GM21423 (cell line): ENCODE measurements around the gene KCNJ15.

Experiments
- ATAC-seq: cut with Tn5 transposase; IDR thresholded peaks from one replicate; pipeline ENCODE4 v1.9.1; 2021; ENCODE audit warnings: mild to moderate bottlenecking, moderate library complexity; ENCODE audit not compliant: unreplicated experiment

The KCNJ15 gene

DNA sequence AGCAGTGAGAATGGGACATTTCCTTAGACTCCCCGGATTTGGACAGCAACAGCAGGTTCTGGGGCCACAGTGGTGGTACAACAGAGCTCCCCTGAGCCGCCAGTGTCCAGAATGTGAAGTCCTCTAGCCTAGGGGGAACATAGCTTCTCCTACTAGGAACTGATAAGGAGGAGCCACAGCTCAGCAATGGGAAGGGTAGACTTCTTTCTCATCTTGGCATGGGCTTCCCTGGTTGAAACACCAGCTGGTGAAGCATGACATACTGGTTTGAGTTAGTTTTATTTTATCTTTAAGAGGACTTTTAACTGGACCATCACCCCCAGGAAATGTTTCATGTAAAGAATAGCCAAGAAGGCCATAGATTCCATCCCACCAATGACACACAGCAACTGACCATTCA is 68.4 kb downstream of the KCNJ15 start:
- ATAC-seq, result no peak

- no peak for ATAC-seq
Observed at GRCh38 chr21:38325731-38326420, 69.1 kb downstream of the KCNJ15 start.

DNA sequence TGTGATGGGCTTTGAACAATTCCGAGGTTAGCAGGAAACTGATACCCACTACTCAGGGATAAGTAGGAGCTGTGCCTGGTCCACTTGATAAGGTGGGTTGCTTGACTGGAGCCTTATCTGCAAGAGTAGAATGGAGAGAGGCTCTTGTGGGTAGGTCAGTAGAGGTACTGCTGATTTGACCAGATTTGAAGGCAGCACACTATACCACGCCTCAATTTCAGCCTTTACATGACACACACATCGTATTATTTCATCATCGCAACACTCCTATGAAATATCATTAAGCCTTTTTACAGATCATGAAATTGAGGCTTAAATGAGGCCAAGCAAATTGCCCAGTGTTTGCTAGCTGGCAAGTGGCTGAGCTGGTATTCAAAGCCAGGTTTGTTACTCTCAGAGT is 69.6 kb downstream of the KCNJ15 start:
- ATAC-seq, result no peak

- ATAC-seq, result no peak
Observed at GRCh38 chr21:38326899-38327298, 70.1 kb downstream of the KCNJ15 start.

DNA sequence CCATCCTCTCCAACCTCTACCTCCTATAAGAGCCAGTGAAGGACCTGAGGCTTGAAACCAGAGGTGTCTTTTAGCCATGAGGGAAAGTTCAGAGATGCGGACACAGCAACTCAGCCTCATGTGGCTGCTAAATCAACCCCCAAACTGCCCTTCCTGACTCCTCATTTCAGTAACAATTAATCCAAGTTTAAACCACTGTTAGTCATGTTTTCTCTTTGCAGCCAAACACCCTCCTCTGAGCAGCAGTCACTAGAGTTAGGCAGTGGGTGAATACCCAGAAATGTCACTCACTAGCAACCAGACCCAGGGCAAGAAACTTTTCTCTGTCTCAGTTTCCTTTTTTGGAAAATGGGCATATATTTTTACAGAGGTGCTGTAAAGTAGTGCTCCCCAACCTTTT is 71.2 kb downstream of the KCNJ15 start:
- no peak for ATAC-seq

DNA sequence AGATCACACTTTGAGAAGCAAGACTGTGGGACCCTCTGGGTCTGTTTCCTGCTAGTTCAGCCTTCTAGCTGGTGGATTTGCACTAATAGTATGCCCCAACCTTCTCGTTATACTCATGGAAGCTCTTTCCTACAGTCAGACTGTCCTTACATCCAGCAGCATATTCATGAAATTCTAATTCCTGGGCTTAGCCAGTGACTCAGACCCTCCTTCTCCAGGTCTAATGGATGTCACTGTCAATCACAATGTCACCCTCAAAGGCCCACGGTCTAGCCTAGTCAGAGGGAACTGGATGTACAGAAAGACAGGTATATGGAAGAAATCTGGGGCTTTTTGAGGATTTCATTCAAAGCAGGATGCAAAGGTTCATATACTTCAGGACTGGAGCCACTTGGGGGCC is 72.4 kb downstream of the KCNJ15 start:
- no peak for ATAC-seq

DNA sequence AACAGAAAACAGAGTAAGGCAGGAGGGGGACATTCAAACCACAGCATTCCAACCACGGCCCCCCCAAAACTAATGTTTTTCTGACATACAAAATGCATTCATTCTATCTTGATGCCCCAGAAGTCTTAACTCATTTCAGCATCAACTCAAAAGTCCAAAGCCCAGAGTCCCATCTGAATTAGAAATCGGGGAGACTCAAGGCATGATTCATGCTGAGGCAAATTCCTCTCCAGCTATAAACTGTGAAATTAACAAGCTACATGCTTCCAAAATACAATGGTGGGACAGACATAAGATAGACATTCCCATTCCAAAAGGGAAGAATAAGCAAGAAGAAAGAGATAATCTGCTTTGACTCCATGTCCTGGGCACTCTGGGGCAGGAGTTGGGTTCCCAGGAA is 73.9 kb downstream of the KCNJ15 start:
- ATAC-seq, result no peak

DNA sequence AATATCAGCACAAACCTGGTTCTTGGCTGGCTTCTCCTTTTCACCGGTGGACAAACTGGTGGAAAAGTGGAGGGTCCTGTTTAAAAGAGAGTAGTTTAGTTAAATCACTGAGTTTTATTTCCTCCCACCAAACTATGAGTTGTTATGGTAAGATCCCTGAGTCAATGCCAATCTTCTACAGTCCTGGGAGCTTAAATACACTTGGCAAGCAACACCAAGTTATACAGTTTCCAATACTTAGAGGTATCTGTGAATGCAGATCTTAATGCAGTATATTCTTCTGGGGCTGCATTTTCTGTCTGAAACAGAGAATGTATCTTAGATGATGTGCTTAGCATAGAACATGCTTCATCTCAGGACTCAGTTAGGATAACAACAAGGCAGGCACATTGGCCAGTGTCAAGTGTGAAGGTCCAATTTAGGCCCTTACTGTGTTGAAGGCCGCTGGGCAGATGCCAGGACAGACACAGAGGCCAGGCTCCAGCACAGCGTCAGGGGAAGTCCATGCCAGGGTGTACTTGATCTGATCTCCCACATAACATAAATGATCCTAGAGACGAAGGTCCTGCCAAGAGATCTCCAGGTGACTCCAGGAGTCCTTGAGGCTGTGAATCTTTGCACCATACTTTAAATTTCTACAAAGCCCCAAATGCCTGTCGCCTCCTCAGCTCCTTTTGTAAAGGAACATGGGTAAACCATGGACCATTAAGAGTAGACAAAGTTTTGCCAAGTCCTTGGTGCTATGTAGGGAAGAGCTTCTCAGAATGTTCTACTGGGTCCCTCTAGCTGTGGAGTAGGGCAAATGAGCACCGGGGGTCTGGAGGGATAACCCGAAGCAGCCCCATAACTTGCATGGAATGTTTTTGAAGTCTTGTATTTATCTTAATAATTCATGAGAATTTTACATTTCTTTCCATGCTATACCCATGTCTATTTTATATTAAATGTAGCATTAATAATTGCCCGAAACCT is 76.8 kb downstream of the KCNJ15 start:
- ATAC-seq, result no peak

- ATAC-seq, result no peak
Observed at GRCh38 chr21:38334866-38335265, 78.1 kb downstream of the KCNJ15 start.

- ATAC-seq, result no peak
Observed at GRCh38 chr21:38337793-38338192, 81.0 kb downstream of the KCNJ15 start.

- ATAC-seq, result no peak
Observed at GRCh38 chr21:38340131-38340530, 83.3 kb downstream of the KCNJ15 start.

DNA sequence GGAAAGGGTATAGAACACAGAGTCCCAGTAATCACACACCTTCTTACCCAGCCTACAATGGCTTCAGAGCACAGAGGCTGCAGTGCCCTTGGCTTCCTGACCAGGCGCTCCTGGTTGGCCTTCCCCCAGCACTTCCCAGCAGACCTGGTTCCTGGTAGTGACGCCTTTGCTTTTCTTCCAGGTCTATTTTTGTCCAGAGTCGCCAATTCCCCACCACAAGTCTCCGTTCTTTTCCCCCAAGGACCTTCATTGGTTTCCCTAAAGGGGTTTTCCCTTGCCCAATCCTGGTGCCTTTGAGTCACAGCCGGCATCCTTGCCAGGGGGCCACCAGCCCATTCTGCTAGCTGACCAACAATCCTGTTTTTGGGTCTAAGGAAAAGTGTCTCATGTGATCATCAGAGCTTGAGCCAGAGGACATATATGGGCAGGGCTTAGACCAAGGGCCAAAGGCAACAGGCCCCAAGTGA is 84.8 kb downstream of the KCNJ15 start:
- no peak for ATAC-seq

DNA sequence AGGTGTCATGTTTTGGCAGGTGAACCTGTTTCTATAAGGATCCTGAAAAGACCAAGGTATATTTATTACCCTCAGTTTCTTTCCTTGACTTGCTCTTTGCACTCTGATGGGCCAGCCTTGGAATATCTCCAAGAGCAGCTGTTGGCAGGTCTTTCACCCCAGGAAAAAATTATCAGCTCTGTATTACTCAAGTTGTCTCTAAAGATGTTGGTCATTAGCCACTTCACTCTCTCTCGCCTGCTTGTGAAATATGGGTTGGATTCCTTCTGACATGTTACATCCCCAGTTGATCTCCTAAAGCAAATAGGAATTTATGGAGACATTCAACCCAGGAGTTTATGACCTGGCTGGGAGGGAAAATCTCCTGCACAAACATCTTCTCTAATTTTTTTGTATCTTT is 85.9 kb downstream of the KCNJ15 start:
- no peak for ATAC-seq

DNA sequence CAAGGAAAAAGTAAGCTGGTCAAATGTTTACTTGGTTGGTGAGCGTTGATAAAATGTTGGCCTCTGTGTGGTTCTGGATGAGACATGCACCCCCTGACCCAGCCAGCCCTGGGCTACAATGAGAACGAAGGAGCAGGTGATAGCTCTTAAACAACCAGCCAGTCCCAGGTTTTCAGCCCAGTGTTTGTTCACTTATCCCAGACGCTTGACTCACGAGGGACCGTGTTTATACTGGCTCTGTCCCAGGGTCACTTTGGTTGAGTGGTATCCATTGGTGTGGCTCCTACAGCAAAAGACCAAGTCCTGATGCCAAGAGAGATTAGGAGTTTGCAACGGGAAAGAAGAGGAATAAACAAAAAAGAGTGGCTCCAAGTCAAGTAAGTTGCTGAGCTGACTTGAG is 86.9 kb downstream of the KCNJ15 start:
- ATAC-seq, result no peak

GRCh38 chr21:38346286-38346685 is 89.5 kb downstream of the KCNJ15 start:
- ATAC-seq, result no peak

DNA sequence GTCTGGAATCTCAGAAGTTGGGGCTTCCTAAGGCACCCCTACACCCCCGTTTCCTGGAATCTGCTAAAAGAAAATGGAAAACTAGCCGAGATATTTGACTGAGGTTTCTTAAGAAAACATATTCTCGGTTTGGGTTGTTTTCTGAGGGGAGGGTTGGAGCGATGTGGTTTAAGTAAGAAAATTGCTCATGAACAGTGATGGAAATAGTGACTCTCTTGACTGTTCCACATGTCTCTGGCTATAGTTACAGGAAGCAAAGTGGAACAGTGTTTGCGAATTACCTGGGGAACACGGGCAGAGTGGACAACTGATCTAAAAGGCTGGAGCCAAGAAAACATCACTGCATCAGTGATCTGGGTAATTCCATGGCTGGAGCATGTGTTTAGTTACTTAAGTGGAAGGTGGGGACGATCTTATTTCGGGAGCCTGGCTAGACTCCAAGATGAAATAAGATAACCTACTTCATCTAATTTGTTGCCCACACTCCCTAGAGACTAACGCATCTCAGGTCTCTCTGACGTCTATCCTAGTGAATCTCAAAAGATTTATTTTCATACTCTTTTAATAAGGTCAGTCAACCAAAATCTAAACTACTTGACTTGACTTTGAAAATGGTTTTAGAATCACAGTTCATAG is 92.4 kb downstream of the KCNJ15 start:
- ATAC-seq, result no peak

- no peak for ATAC-seq
Observed at GRCh38 chr21:38349977-38350376, 93.2 kb downstream of the KCNJ15 start.

- ATAC-seq, result no peak
Observed at GRCh38 chr21:38350684-38351083, 93.9 kb downstream of the KCNJ15 start.

DNA sequence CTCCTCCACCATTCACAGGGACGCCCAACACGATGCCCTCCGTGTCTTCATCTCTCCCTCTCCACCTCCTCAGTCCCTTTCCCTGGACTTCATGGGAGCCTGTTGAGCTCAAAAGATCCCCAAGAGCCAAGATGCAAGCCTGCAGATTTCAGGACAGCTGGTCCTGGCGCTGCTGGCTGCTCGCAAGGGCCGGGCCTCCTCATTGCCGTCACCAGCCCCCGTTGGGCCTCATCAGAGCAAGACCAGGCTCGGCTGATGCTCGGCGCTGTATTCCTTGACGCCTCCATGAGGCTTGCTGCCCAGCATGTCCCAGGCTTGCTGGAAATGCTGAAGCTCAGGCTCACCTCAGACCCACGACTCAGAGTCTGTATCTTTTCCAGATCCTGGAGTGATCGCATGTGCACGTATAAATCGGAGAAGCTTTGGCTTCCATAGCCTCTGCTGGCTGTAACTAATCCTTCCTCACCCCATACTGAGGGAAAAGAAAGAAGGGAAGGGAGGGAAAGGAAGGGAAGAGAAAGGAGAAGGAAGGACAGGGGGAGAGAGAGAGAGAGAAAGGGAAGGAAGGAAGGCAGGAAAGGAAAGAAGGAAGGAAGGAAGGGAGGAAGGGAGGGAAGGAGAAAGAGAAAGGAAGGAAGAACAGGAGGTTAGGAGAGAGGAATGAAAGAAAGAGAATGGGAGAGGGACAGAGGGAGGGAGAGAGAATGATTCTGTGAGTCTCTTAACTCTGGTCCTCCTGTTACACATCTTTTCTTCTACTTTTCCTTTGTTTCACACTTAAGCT is 94.6 kb downstream of the KCNJ15 start:
- no peak for ATAC-seq

GRCh38 chr21:38351961-38352521 is 95.2 kb downstream of the KCNJ15 start:
- ATAC-seq, result no peak
